SK-N-SH (cell line): Measurements from ENCODE around the gene RNU7-1. TPM values are rescaled to one million over a fixed set of nuclear protein-coding genes. Genes with fewer than 3 reads are reported as not detected.
A peak's percentile ranks its signal among the peaks of the same experiment; 100 is the strongest.

Experiments
- CTCF ChIA-PET: fragments of 300-600, 350-600 bp; formaldehyde crosslinking; extraction: SDS; loops from one replicate; lab custom pipeline; 2021; lab: Yijun Ruan, JAX
- POLR2A ChIA-PET: fragments of 350-600 bp; sonication (Branson Sonifier 250); formaldehyde crosslinking; extraction: SDS; loops from one replicate; lab custom pipeline; 2020; ENCODE audit warnings: antibody characterized with exemption, inconsistent platforms; lab: Yijun Ruan, JAX
- DNase-seq: peaks from one replicate; pipeline ENCODE4 v3.0.0; 2012
- H2AFZ ChIP-seq: fragments of 200-600 bp; sonication (generic); 2 replicates; pipeline ENCODE4 v1.8.1; 2016; ENCODE audit warnings: antibody characterized with exemption, mild to moderate bottlenecking, low read depth
- H3F3A ChIP-seq: fragments of 200-600 bp; sonication (generic); replicated peaks from 2 replicates; pipeline ENCODE3; 2016; ENCODE audit warnings: antibody characterized with exemption, mild to moderate bottlenecking; ENCODE audit not compliant: insufficient read depth
- H3K27ac ChIP-seq, 2 experiments: fragments of 200-500 bp in 1 of 2; fragments of 200-600 bp in 1 of 2; sonication (Bioruptor generic) in 1 of 2; sonication (generic), shearing (Covaris generic) in 1 of 2; 2 replicates each; pipeline versions ENCODE4 v1.5.1 to v1.6.1; 2014 to 2016; ENCODE audit warnings: low read depth in 2 of 2, inconsistent platforms in 1 of 2, low read length in 1 of 2, mild to moderate bottlenecking in 1 of 2, mixed read lengths in 1 of 2
- H3K27me3 ChIP-seq: fragments of 200-600 bp; sonication (generic), shearing (Covaris generic); 2 replicates; pipeline ENCODE4 v1.6.1; 2016; ENCODE audit warnings: mixed run types; ENCODE audit not compliant: insufficient read depth
- H3K36me3 ChIP-seq, 2 experiments: fragments of 200-500 bp in 1 of 2; fragments of 200-600 bp in 1 of 2; sonication (Bioruptor generic) in 1 of 2; sonication (generic) in 1 of 2; replicated peaks in 1 of 2; 2 replicates each; pipeline versions ENCODE3 to v1.5.1; 2014 to 2016; ENCODE audit warnings: low read length in 1 of 2, mild to moderate bottlenecking in 1 of 2; ENCODE audit not compliant: insufficient read depth in 2 of 2, control insufficient read depth in 1 of 2
- H3K4me1 ChIP-seq, 2 experiments: fragments of 200-500 bp in 1 of 2; fragments of 200-600 bp in 1 of 2; sonication (Bioruptor generic) in 1 of 2; sonication (generic), shearing (Covaris generic) in 1 of 2; 2 replicates each; pipeline versions ENCODE4 v1.5.1 to v1.6.1; 2014 to 2016; ENCODE audit warnings: low read depth in 1 of 2, low read length in 1 of 2, mixed run types in 1 of 2; ENCODE audit not compliant: insufficient read depth in 2 of 2, control insufficient read depth in 1 of 2
- H3K4me2 ChIP-seq: fragments of 200-600 bp; sonication (generic), shearing (Covaris generic); 2 replicates; pipeline ENCODE4 v1.6.1; 2017; ENCODE audit warnings: mixed run types
- H3K4me3 ChIP-seq, 2 experiments: fragments of 200-500 bp in 1 of 2; fragments of 200-600 bp in 1 of 2; sonication (Bioruptor generic) in 1 of 2; sonication (generic), shearing (Covaris generic) in 1 of 2; 2 replicates each; pipeline versions ENCODE4 v1.5.1 to v1.8.1; 2014 to 2016; ENCODE audit warnings: low read depth in 2 of 2, inconsistent platforms in 1 of 2, low read length in 1 of 2, mild to moderate bottlenecking in 1 of 2, mixed read lengths in 1 of 2, moderate library complexity in 1 of 2
- H3K79me2 ChIP-seq: fragments of 200-600 bp; sonication (generic); 2 replicates; pipeline ENCODE4 v1.8.1; 2017; ENCODE audit warnings: mild to moderate bottlenecking; ENCODE audit not compliant: insufficient read depth
- H3K9ac ChIP-seq: fragments of 200-600 bp; sonication (generic); 2 replicates; pipeline ENCODE4 v1.6.1; 2017; ENCODE audit warnings: mixed run types
- H3K9me2 ChIP-seq: fragments of 200-600 bp; sonication (generic); 2 replicates; pipeline ENCODE4 v1.6.1; 2017; ENCODE audit warnings: mixed run types
- H3K9me3 ChIP-seq: fragments of 200-600 bp; sonication (generic); 2 replicates; pipeline ENCODE4 v1.6.1; 2017; ENCODE audit warnings: mixed run types, mild to moderate bottlenecking, moderate library complexity
- H4K20me1 ChIP-seq: fragments of 200-600 bp; sonication (generic); 2 replicates; pipeline ENCODE4 v1.6.1; 2017; ENCODE audit warnings: mild to moderate bottlenecking, mixed run types; ENCODE audit not compliant: insufficient read depth
- CHD2 ChIP-seq: fragments of 150-350 bp; IDR thresholded peaks from 2 replicates; pipeline ENCODE4 v1.6.1; 2018; ENCODE audit warnings: low read length; ENCODE audit not compliant: partially characterized antibody
- EZH2phosphoT487 ChIP-seq: fragments of 200-600 bp; sonication (generic); IDR thresholded peaks from 2 replicates; pipeline ENCODE4 v1.6.1; 2017; ENCODE audit warnings: low read depth, mixed run types, mild to moderate bottlenecking, antibody characterized with exemption, moderate library complexity, borderline replicate concordance
- FOSL2 ChIP-seq: IDR thresholded peaks from 2 replicates; pipeline ENCODE4 v1.4.0; 2012; ENCODE audit warnings: low read depth, mild to moderate bottlenecking, moderate library complexity, borderline replicate concordance
- GABPA ChIP-seq: IDR thresholded peaks from 2 replicates; pipeline ENCODE4 v1.4.0; 2012; ENCODE audit warnings: low read depth, mild to moderate bottlenecking
- NFIC ChIP-seq: IDR thresholded peaks from 2 replicates; pipeline ENCODE4 v1.4.0; 2012; ENCODE audit warnings: borderline replicate concordance
- RAD21 ChIP-seq: IDR thresholded peaks from 2 replicates; pipeline ENCODE4 v1.6.1; 2012; ENCODE audit warnings: mild to moderate bottlenecking, low read length
- RXRA ChIP-seq: IDR thresholded peaks from 2 replicates; pipeline ENCODE4 v1.4.0; 2012; ENCODE audit warnings: low read depth, mild to moderate bottlenecking, borderline replicate concordance
- TCF12 ChIP-seq: IDR thresholded peaks from 2 replicates; pipeline ENCODE4 v1.4.0; 2012
- YY1 ChIP-seq: IDR thresholded peaks from 2 replicates; pipeline ENCODE4 v1.4.0; 2012; ENCODE audit warnings: low read depth, mild to moderate bottlenecking
- WGBS: methylation state at CpG from one replicate; pipeline ENCODE4 v1.1.6; 2017; ENCODE audit warnings: low lambda C conversion rate; 5-methylcytosine and 5-hydroxymethylcytosine counted together
- polyA plus RNA-seq, 3 experiments: library from polyadenylated mRNA; depleted of rRNA; stranded (reverse); fragments of >200 nt; gene quantifications; 2 replicates each; pipeline ENCODE4 v1.2.3, GENCODE V29; 2012
- TF ChIP-seq, protein P1 (sequence below): IDR thresholded peaks from 2 replicates; pipeline ENCODE4 v1.6.1; 2012; ENCODE audit warnings: mild to moderate bottlenecking, low read depth, low read length, moderate library complexity
- TF ChIP-seq, protein P2 (sequence below): IDR thresholded peaks from 2 replicates; pipeline ENCODE4; 2012
- TF ChIP-seq, protein P3 (sequence below): fragments of 200-600 bp; sonication (generic); IDR thresholded peaks from 2 replicates; pipeline ENCODE4 v1.6.1; 2017; ENCODE audit warnings: antibody characterized with exemption, mild to moderate bottlenecking, moderate library complexity

Gene RNU7-1
- polyA plus RNA-seq, 1 of the 3 experiments (the other 2 are of a cell fraction): not detected

DNA sequence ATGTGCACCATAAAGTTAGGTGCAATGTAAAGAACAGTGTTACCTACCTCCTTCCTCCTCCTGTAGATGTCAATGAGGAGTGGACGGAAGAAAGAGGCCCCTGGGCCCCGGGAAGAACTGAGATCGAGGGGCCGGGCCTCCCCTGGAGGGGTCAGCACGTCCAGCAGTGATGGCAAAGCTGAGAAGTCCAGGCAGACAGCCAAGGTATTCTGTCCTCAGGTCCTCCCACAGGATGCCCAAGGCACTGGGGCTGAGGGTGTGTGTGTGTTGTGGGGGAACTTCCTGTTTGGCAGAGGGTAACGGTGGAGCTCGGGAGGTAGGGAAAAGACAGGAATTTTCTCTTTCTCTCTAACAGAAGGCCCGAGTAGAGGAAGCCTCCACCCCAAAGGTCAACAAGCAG, 9.5 kb upstream of the RNU7-1 start:
- POLR2A ChIA-PET: interaction anchor here (0.6 to 1.2 kb wide), 2 partner anchors 12 to 13 kb away, joined by 3 read pairs; no protein-coding TSS in a partner anchor
- Histone ChIP-seq H3K4me3 (no peak overlapping the region), H3K9me3 (no peaks in the 10 kb centered on the region), H3K4me1 (peaks cover 11 to 28% of the 10 kb centered on the region in 2 experiments), H3K27me3 (no peaks in the 10 kb centered on the region), H3K79me2 (peaks cover 79% of the 10 kb centered on the region), H3K27ac (peak overlapping the region in 1 of 2 experiments; percentile 25; a peak in 3 of 4 replicates), H4K20me1 (peaks cover 52% of the 10 kb centered on the region), H3F3A (peaks cover 31% of the 10 kb centered on the region), H3K4me2 (no peak overlapping the region; the same call in 1 of the 2 replicates), H3K9ac (no peak overlapping the region), H2AFZ (no peak overlapping the region), H3K36me3 (peaks cover 48 to 68% of the 10 kb centered on the region in 2 experiments), H3K9me2 (no peaks in the 10 kb centered on the region)
- WGBS: 69% methylated on average over 8 of the region's 8 CpGs
- no peak for DNase-seq
- TF ChIP-seq RXRA: no peak
- no peak for TF ChIP-seq FOSL2
- TF ChIP-seq NFIC: no peak
- no peak for TF ChIP-seq CHD2
- no peak for TF ChIP-seq RAD21
- no peak for TF ChIP-seq TCF12
- no peak for TF ChIP-seq GABPA
- TF ChIP-seq EZH2phosphoT487: no peak
- TF ChIP-seq, protein P1, sequence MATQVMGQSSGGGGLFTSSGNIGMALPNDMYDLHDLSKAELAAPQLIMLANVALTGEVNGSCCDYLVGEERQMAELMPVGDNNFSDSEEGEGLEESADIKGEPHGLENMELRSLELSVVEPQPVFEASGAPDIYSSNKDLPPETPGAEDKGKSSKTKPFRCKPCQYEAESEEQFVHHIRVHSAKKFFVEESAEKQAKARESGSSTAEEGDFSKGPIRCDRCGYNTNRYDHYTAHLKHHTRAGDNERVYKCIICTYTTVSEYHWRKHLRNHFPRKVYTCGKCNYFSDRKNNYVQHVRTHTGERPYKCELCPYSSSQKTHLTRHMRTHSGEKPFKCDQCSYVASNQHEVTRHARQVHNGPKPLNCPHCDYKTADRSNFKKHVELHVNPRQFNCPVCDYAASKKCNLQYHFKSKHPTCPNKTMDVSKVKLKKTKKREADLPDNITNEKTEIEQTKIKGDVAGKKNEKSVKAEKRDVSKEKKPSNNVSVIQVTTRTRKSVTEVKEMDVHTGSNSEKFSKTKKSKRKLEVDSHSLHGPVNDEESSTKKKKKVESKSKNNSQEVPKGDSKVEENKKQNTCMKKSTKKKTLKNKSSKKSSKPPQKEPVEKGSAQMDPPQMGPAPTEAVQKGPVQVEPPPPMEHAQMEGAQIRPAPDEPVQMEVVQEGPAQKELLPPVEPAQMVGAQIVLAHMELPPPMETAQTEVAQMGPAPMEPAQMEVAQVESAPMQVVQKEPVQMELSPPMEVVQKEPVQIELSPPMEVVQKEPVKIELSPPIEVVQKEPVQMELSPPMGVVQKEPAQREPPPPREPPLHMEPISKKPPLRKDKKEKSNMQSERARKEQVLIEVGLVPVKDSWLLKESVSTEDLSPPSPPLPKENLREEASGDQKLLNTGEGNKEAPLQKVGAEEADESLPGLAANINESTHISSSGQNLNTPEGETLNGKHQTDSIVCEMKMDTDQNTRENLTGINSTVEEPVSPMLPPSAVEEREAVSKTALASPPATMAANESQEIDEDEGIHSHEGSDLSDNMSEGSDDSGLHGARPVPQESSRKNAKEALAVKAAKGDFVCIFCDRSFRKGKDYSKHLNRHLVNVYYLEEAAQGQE: no peak
- TF ChIP-seq, protein P2, sequence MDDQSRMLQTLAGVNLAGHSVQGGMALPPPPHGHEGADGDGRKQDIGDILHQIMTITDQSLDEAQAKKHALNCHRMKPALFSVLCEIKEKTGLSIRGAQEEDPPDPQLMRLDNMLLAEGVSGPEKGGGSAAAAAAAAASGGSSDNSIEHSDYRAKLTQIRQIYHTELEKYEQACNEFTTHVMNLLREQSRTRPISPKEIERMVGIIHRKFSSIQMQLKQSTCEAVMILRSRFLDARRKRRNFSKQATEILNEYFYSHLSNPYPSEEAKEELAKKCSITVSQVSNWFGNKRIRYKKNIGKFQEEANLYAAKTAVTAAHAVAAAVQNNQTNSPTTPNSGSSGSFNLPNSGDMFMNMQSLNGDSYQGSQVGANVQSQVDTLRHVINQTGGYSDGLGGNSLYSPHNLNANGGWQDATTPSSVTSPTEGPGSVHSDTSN: no peak
- TF ChIP-seq, protein P3, sequence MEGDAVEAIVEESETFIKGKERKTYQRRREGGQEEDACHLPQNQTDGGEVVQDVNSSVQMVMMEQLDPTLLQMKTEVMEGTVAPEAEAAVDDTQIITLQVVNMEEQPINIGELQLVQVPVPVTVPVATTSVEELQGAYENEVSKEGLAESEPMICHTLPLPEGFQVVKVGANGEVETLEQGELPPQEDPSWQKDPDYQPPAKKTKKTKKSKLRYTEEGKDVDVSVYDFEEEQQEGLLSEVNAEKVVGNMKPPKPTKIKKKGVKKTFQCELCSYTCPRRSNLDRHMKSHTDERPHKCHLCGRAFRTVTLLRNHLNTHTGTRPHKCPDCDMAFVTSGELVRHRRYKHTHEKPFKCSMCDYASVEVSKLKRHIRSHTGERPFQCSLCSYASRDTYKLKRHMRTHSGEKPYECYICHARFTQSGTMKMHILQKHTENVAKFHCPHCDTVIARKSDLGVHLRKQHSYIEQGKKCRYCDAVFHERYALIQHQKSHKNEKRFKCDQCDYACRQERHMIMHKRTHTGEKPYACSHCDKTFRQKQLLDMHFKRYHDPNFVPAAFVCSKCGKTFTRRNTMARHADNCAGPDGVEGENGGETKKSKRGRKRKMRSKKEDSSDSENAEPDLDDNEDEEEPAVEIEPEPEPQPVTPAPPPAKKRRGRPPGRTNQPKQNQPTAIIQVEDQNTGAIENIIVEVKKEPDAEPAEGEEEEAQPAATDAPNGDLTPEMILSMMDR: no peak
- TF ChIP-seq YY1: no peak
- CTCF ChIA-PET: interaction anchor here (0.8 to 9.2 kb wide), 4 partner anchors 10 to 71 kb away, joined by 3 to 134 read pairs (median 4); partner anchors contain the start of gene SPSB2
